ENCODE results near the gene KRT78.

- TF ChIP-seq CTCF (conservative IDR thresholded peaks at IDR 0.05; ENCODE audit: low read length) = no peak
- no peak for TF ChIP-seq EZH2phosphoT487 (IDR thresholded peaks at IDR 0.05; ENCODE audit: borderline replicate concordance)
Measured at GRCh38 chr12:52791271-52792184, 57.3 kb downstream of the KRT78 start.
